GM20431 (cell line): Measurements from ENCODE around the gene GOT2.

Experiments used
- in situ Hi-C: fragments of 300-500 bp; cut with MseI, MboI; formaldehyde crosslinking; loops from one replicate; pipeline ENCODE4 v1.15.0; 2020; ENCODE audit warnings: low sequenced_read_pairs; ENCODE audit not compliant: unreplicated experiment

GOT2 gene

GRCh38 chr16:58659911-58660310, 74.2 kb downstream of the GOT2 start:
- in situ Hi-C loops = loop anchor here (25.0 kb wide), 1 partner anchor 323 kb away; no protein-coding TSS in a partner anchor

- in situ Hi-C loops = loop anchor here (25.0 kb wide), 1 partner anchor 322 kb away; no protein-coding TSS in a partner anchor
These were observed 75.3 kb downstream of the GOT2 start for GRCh38 chr16:58658796-58659211.
